ENCODE data around the gene TBC1D8B.
"Not testable (repeated sequence)": the region's sequence is repeated elsewhere in the genome, so short reads cannot be mapped to it uniquely, and the experiment has no call there.

The TBC1D8B gene

GRCh38 chrX:106802388-106803275 lies at the start of gene TBC1D8B:
Gene TBC1D8B (plus strand): TSS chrX:106802673. CDS start chrX:106802854, 181 bp downstream.
- peak; percentile 39 for DNase-seq
- H3K27ac Mint-ChIP-seq, result peak within 1 kb of the TSS; percentile 83
- H3K27me3 Mint-ChIP-seq, result peaks cover 75% of the 10 kb centered on the region
- no peaks in the 10 kb centered on the region for H3K9me3 Mint-ChIP-seq
- no peaks in the 10 kb centered on the region for H3K36me3 Mint-ChIP-seq (ENCODE audit: low read depth)
- H3K4me1 Mint-ChIP-seq (ENCODE audit: low read depth), result peaks cover 11% of the 10 kb centered on the region
- peak within 1 kb of the TSS; percentile 83 for H3K4me3 Mint-ChIP-seq

- H3K4me3 Mint-ChIP-seq; H3K9me3 Mint-ChIP-seq; H3K27ac Mint-ChIP-seq; DNase-seq; H3K36me3 Mint-ChIP-seq (ENCODE audit: low read depth); H3K4me1 Mint-ChIP-seq (ENCODE audit: low read depth): not testable (repeated sequence)
- H3K27me3 Mint-ChIP-seq, result peaks cover 61% of the 10 kb centered on the region
Measured at GRCh38 chrX:106769288-106769687, 33.2 kb upstream of the TBC1D8B start.

GRCh38 chrX:106774981-106775380 lies 27.5 kb upstream of the TBC1D8B start:
- DNase-seq, result no peak
- Mint-ChIP-seq H3K4me1 (ENCODE audit: low read depth) (no peaks in the 10 kb centered on the region), H3K27ac (no peak overlapping the region), H3K36me3 (ENCODE audit: low read depth) (no peaks in the 10 kb centered on the region), H3K4me3 (no peak overlapping the region), H3K9me3 (no peaks in the 10 kb centered on the region), H3K27me3 (peaks cover 56% of the 10 kb centered on the region)

- no peaks in the 10 kb centered on the region for H3K4me1 Mint-ChIP-seq (ENCODE audit: low read depth)
- DNase-seq, result no peak
- no peak overlapping the region for H3K4me3 Mint-ChIP-seq
- no peaks in the 10 kb centered on the region for H3K36me3 Mint-ChIP-seq (ENCODE audit: low read depth)
- H3K27ac Mint-ChIP-seq, result no peak overlapping the region
- peaks cover 53% of the 10 kb centered on the region for H3K27me3 Mint-ChIP-seq
- H3K9me3 Mint-ChIP-seq, result no peaks in the 10 kb centered on the region
Measured at GRCh38 chrX:106780264-106780663, 22.2 kb upstream of the TBC1D8B start.

- no peaks in the 10 kb centered on the region for H3K4me1 Mint-ChIP-seq (ENCODE audit: low read depth)
- no peak for DNase-seq
- no peaks in the 10 kb centered on the region for H3K9me3 Mint-ChIP-seq
- H3K4me3 Mint-ChIP-seq, result no peak overlapping the region
- peaks cover 57% of the 10 kb centered on the region for H3K27me3 Mint-ChIP-seq
- H3K36me3 Mint-ChIP-seq (ENCODE audit: low read depth), result no peaks in the 10 kb centered on the region
- H3K27ac Mint-ChIP-seq, result no peak overlapping the region
Measured at GRCh38 chrX:106780664-106781377, 21.7 kb upstream of the TBC1D8B start.

- Mint-ChIP-seq H3K9me3 (no peaks in the 10 kb centered on the region), H3K4me1 (ENCODE audit: low read depth) (no peaks in the 10 kb centered on the region), H3K4me3 (no peak overlapping the region), H3K27me3 (peaks cover 58% of the 10 kb centered on the region), H3K27ac (no peak overlapping the region), H3K36me3 (ENCODE audit: low read depth) (no peaks in the 10 kb centered on the region)
- no peak for DNase-seq
Measured at GRCh38 chrX:106783716-106784115, 18.8 kb upstream of the TBC1D8B start.

GRCh38 chrX:106791495-106791894 lies 11.0 kb upstream of the TBC1D8B start:
- H3K36me3 Mint-ChIP-seq (ENCODE audit: low read depth), result no peaks in the 10 kb centered on the region
- H3K9me3 Mint-ChIP-seq, result no peaks in the 10 kb centered on the region
- no peak overlapping the region for H3K27ac Mint-ChIP-seq
- H3K4me3 Mint-ChIP-seq, result no peak overlapping the region
- DNase-seq, result no peak
- peaks cover 17% of the 10 kb centered on the region for H3K27me3 Mint-ChIP-seq
- no peaks in the 10 kb centered on the region for H3K4me1 Mint-ChIP-seq (ENCODE audit: low read depth)

- Mint-ChIP-seq H3K9me3 (no peaks in the 10 kb centered on the region), H3K36me3 (ENCODE audit: low read depth) (no peaks in the 10 kb centered on the region), H3K4me1 (ENCODE audit: low read depth) (peaks cover 11% of the 10 kb centered on the region), H3K27me3 (peaks cover 74% of the 10 kb centered on the region), H3K4me3 (peak overlapping the region; percentile 83), H3K27ac (no peak overlapping the region)
- DNase-seq, result no peak
Measured at GRCh38 chrX:106802063-106802387, 448 bp upstream of the TBC1D8B start.

GRCh38 chrX:106811131-106811910 lies 8.8 kb downstream of the TBC1D8B start:
- no peak for DNase-seq
- H3K36me3 Mint-ChIP-seq (ENCODE audit: low read depth), result no peaks in the 10 kb centered on the region
- no peaks in the 10 kb centered on the region for H3K4me1 Mint-ChIP-seq (ENCODE audit: low read depth)
- H3K27me3 Mint-ChIP-seq, result peaks cover 24% of the 10 kb centered on the region
- H3K4me3 Mint-ChIP-seq, result no peak overlapping the region
- H3K9me3 Mint-ChIP-seq, result no peaks in the 10 kb centered on the region
- H3K27ac Mint-ChIP-seq, result no peak overlapping the region

- H3K27ac Mint-ChIP-seq; DNase-seq; H3K4me3 Mint-ChIP-seq; H3K36me3 Mint-ChIP-seq (ENCODE audit: low read depth); H3K4me1 Mint-ChIP-seq (ENCODE audit: low read depth); H3K9me3 Mint-ChIP-seq: not testable (repeated sequence)
- peaks cover 22% of the 10 kb centered on the region for H3K27me3 Mint-ChIP-seq
Measured at GRCh38 chrX:106812930-106813329, 10.5 kb downstream of the TBC1D8B start.

GRCh38 chrX:106814093-106814492 lies 11.6 kb downstream of the TBC1D8B start:
- DNase-seq; H3K4me3 Mint-ChIP-seq; H3K36me3 Mint-ChIP-seq (ENCODE audit: low read depth); H3K9me3 Mint-ChIP-seq; H3K27ac Mint-ChIP-seq; H3K4me1 Mint-ChIP-seq (ENCODE audit: low read depth): not testable (repeated sequence)
- peaks cover 18% of the 10 kb centered on the region for H3K27me3 Mint-ChIP-seq

GRCh38 chrX:106862972-106863688 lies 60.7 kb downstream of the TBC1D8B start:
- Mint-ChIP-seq H3K9me3 (peaks cover 8% of the 10 kb centered on the region), H3K27me3 (peaks cover 60% of the 10 kb centered on the region), H3K4me3 (no peak overlapping the region), H3K36me3 (ENCODE audit: low read depth) (no peaks in the 10 kb centered on the region), H3K4me1 (ENCODE audit: low read depth) (no peaks in the 10 kb centered on the region), H3K27ac (no peak overlapping the region)
- DNase-seq, result peak; percentile 38

- H3K36me3 Mint-ChIP-seq (ENCODE audit: low read depth), result no peaks in the 10 kb centered on the region
- H3K27me3 Mint-ChIP-seq, result peaks cover 59% of the 10 kb centered on the region
- DNase-seq, result no peak
- H3K27ac Mint-ChIP-seq, result no peak overlapping the region
- no peak overlapping the region for H3K4me3 Mint-ChIP-seq
- H3K4me1 Mint-ChIP-seq (ENCODE audit: low read depth), result no peaks in the 10 kb centered on the region
- H3K9me3 Mint-ChIP-seq, result peaks cover 6% of the 10 kb centered on the region
Measured at GRCh38 chrX:106863697-106864096, 61.2 kb downstream of the TBC1D8B start.

GRCh38 chrX:106872796-106873195 lies 70.3 kb downstream of the TBC1D8B start:
- H3K4me3 Mint-ChIP-seq; H3K27ac Mint-ChIP-seq; H3K36me3 Mint-ChIP-seq (ENCODE audit: low read depth); H3K9me3 Mint-ChIP-seq; DNase-seq; H3K4me1 Mint-ChIP-seq (ENCODE audit: low read depth): not testable (repeated sequence)
- H3K27me3 Mint-ChIP-seq, result peaks cover 37% of the 10 kb centered on the region

Data from activated T-cell treated with anti-CD3 and anti-CD28 coated beads, Interleukin-2, amount 50 U/mL, for 24 hours (primary cell).